Measurements from ENCODE around the gene GABBR2. TPM values are rescaled to one million over a fixed set of nuclear protein-coding genes. Genes with fewer than 3 reads are reported as not detected.

GABBR2 gene
- total RNA-seq, 4 donors from 2014 or later, result 2.4 to 13.6 (median 10.0) TPM

- H3K36me3 ChIP-seq, result peaks cover 11 to 21% of the 10 kb centered on the region in 2 donors
- intact Hi-C loops (cut with DNase I), result no loop called here
- 94 to 97% methylated on average over 5 of the region's 5 CpGs for WGBS, 2 donors
- H3K4me1 ChIP-seq, result no peaks in the 10 kb centered on the region
- H3K9me3 ChIP-seq, result no peaks in the 10 kb centered on the region
- no peak overlapping the region for H3K4me3 ChIP-seq (replicated peaks in 1 of 3)
- DNase-seq, result no peak
- TF ChIP-seq CTCF (IDR thresholded peaks at IDR 0.05) (no peak), POLR2A (IDR thresholded peaks at IDR 0.05) (no peak)
- no peak overlapping the region for H3K27ac ChIP-seq
- no peaks in the 10 kb centered on the region for H3K27me3 ChIP-seq
Observed at GRCh38 chr9:98747476-98747875, 38.7 kb upstream of the GABBR2 start.

GRCh38 chr9:98745470-98745869 lies 36.7 kb upstream of the GABBR2 start:
- Histone ChIP-seq H3K4me1 (no peaks in the 10 kb centered on the region), H3K36me3 (peaks cover 11 to 17% of the 10 kb centered on the region in 2 donors), H3K27me3 (no peaks in the 10 kb centered on the region), H3K9me3 (no peaks in the 10 kb centered on the region), H3K4me3 (replicated peaks in 1 of 3) (no peak overlapping the region), H3K27ac (no peak overlapping the region)
- TF ChIP-seq POLR2A (IDR thresholded peaks at IDR 0.05) (no peak), CTCF (IDR thresholded peaks at IDR 0.05) (no peak)
- DNase-seq, result no peak
- intact Hi-C loops (cut with DNase I), result no loop called here
- WGBS, 2 donors, result 89 to 90% methylated on average over 7 of the region's 7 CpGs

GRCh38 chr9:98743818-98744611 lies 35.3 kb upstream of the GABBR2 start:
- Histone ChIP-seq H3K9me3 (no peaks in the 10 kb centered on the region), H3K4me3 (replicated peaks in 1 of 3) (no peak overlapping the region), H3K36me3 (peaks cover 9 to 11% of the 10 kb centered on the region in 2 donors), H3K27me3 (no peaks in the 10 kb centered on the region), H3K27ac (no peak overlapping the region), H3K4me1 (no peaks in the 10 kb centered on the region)
- WGBS, 2 donors, result 87 to 93% methylated on average over 14 of the region's 14 CpGs
- no peak for TF ChIP-seq CTCF (IDR thresholded peaks at IDR 0.05)
- no peak for TF ChIP-seq POLR2A (IDR thresholded peaks at IDR 0.05)
- no peak for DNase-seq
- intact Hi-C loops (cut with DNase I), result no loop called here

- intact Hi-C loops (cut with DNase I), result no loop called here
- DNase-seq, result no peak
- Histone ChIP-seq H3K4me3 (replicated peaks in 1 of 3) (no peak overlapping the region), H3K36me3 (peaks cover 9 to 11% of the 10 kb centered on the region in 2 donors), H3K9me3 (no peaks in the 10 kb centered on the region), H3K27ac (no peak overlapping the region), H3K4me1 (no peaks in the 10 kb centered on the region), H3K27me3 (no peaks in the 10 kb centered on the region)
- TF ChIP-seq CTCF (IDR thresholded peaks at IDR 0.05) (no peak), POLR2A (IDR thresholded peaks at IDR 0.05) (no peak)
- WGBS, 2 donors, result 91 to 94% methylated on average over 2 of the region's 2 CpGs
Observed at GRCh38 chr9:98743329-98743728, 34.6 kb upstream of the GABBR2 start.
